ENCODE measurements around the gene KIRREL1.

GRCh38 chr1:158116311-158117167, 123.1 kb downstream of the KIRREL1 start:
- TF ChIP-seq CTCF (IDR thresholded peaks at IDR 0.05; ENCODE audit: insufficient read depth, low read depth, low read length) (no peak), EZH2 (IDR thresholded peaks at IDR 0.05; ENCODE audit: insufficient read depth, low read length) (no peak)
